GM12873 (cell line): ENCODE results near the gene APOD.

ENCODE experiments used
- TF ChIP-seq, protein P1 (sequence below): IDR thresholded peaks from 2 replicates; pipeline ENCODE4 v1.5.1; 2012; ENCODE audit warnings: low read depth, mild to moderate bottlenecking, moderate library complexity, low read length, control low read depth; ENCODE audit not compliant: insufficient read depth; ENCODE audit errors: missing control alignments

APOD gene

DNA sequence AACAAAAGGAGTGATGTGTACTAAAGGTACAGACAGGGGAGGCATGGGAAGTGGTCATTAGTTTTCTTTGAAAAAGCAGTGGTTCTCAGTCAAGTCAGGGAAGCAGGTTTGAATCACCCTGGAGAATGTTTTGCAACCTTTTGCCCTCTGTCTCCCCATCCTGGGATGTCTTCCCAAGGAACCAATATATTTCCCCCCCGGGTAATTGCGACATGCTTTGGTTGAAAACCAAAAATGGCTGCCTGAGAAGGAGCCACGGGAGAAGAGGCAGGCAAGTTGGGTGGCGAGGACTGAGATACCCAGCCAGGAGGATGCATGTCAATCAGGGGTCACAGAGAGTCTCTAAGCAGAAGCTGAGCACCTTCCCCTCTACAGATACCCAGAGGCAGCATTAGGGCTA is 20.4 kb downstream of the APOD start:
- TF ChIP-seq, protein P1, sequence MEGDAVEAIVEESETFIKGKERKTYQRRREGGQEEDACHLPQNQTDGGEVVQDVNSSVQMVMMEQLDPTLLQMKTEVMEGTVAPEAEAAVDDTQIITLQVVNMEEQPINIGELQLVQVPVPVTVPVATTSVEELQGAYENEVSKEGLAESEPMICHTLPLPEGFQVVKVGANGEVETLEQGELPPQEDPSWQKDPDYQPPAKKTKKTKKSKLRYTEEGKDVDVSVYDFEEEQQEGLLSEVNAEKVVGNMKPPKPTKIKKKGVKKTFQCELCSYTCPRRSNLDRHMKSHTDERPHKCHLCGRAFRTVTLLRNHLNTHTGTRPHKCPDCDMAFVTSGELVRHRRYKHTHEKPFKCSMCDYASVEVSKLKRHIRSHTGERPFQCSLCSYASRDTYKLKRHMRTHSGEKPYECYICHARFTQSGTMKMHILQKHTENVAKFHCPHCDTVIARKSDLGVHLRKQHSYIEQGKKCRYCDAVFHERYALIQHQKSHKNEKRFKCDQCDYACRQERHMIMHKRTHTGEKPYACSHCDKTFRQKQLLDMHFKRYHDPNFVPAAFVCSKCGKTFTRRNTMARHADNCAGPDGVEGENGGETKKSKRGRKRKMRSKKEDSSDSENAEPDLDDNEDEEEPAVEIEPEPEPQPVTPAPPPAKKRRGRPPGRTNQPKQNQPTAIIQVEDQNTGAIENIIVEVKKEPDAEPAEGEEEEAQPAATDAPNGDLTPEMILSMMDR = no peak

- TF ChIP-seq, protein P1 = no peak
Measured at GRCh38 chr3:195559723-195560409, 23.9 kb downstream of the APOD start.

DNA sequence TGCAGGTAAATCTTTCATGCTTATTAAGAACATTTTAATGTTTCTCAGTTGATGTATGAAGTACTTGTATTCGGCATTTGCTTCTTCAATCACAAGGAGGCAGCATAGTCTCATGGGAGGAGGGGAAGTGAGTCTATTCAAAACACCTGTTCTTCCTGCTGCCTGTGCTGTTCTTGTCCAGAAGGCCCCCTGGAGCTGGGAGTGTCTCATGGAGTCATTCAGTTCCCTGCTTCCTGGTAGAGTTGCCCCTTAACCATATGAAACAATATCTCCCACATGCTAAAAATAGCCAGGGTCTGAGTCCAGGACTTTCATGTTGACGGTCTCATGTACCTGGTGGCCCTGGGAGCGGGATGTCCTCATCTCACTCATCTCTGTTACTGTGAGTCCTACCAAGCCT is 25.1 kb downstream of the APOD start:
- TF ChIP-seq, protein P1 = peak; percentile 76

DNA sequence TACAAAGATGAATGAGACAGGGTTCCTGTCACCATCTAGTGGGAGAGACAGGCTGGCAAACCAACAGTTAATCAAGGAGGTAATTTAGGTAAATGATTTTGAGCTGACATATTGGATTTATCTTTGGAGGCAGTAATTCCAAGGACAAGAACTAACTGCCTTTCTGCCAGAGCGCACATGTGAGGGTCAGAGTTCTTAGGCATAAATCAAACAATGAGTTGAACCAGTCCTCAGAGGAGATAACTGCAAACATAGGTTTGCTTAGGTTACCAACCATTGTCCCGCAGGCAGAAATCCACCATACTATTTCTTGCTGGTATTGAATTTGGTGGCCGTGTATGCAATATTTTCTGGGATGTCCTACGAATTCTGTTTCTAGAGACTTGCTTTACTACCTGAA is 26.4 kb downstream of the APOD start:
- TF ChIP-seq, protein P1 = no peak

- TF ChIP-seq, protein P1 = peak; percentile 48
Measured at GRCh38 chr3:195556390-195556789, 27.4 kb downstream of the APOD start.

- TF ChIP-seq, protein P1 = no peak
Measured at GRCh38 chr3:195555110-195555509, 28.6 kb downstream of the APOD start.

GRCh38 chr3:195554458-195554857 is 29.3 kb downstream of the APOD start:
- TF ChIP-seq, protein P1 = no peak
